HCT116 (cell line): Measurements from ENCODE around the gene PARM1. TPM values are rescaled to one million over a fixed set of nuclear protein-coding genes. Genes with fewer than 3 reads are reported as not detected.

Experiments used
- ATAC-seq: fragments of 200-7000 bp; cut with Tn5 transposase; 2 replicates; pipeline ENCODE4 v1.9.1; 2020; ENCODE audit warnings: mild to moderate bottlenecking, moderate library complexity
- BruUV-seq: library from RNA; stranded (reverse); fragments of 400-500 nt; replicated peaks from 2 replicates; lab custom pipeline; 2021; lab: Mats Ljungman, UMichigan
- CTCF ChIA-PET: fragments of 300-600 bp; sonication (Branson Sonifier 250); formaldehyde crosslinking; loops from one replicate; lab custom pipeline; 2021; ENCODE audit warnings: antibody characterized with exemption; lab: Charles Lee
- POLR2A ChIA-PET: fragments of 300-600, 350-600 bp; sonication (Branson Sonifier 250); formaldehyde crosslinking; loops from one replicate; lab custom pipeline; 2021; ENCODE audit warnings: antibody characterized with exemption; lab: Charles Lee
- RAD21 ChIA-PET, 2 experiments: fragments of 300-600 bp; sonication (Branson Sonifier 250); formaldehyde crosslinking; loops; one replicate each; lab custom pipeline; 2023; ENCODE audit warnings: low total read pairs in 2 of 2; ENCODE audit not compliant: uncharacterized antibody in 2 of 2, unreplicated experiment in 2 of 2, low non-redundant PET in 1 of 2; lab: Charles Lee
- DNase-seq: peaks from one replicate; pipeline ENCODE4 v3.0.0-alpha.2; 2010; ENCODE audit warnings: low read depth, low spot score
- H2AFZ ChIP-seq: fragments of 200-600 bp; shearing (Covaris generic), sonication (generic); 2 replicates; pipeline ENCODE4 v1.6.1; 2017; ENCODE audit warnings: low read depth, mixed run types, mixed read lengths, antibody characterized with exemption, low read length; ENCODE audit not compliant: poor library complexity, severe bottlenecking
- H3K27ac ChIP-seq: 2 replicates; pipeline ENCODE4 v1.5.1; 2012; ENCODE audit warnings: low read depth, low read length
- H3K27me3 ChIP-seq: fragments of 200-600 bp; sonication (generic); 2 replicates; pipeline ENCODE4 v1.6.1; 2016; ENCODE audit warnings: mixed run types, low read length, mixed read lengths; ENCODE audit not compliant: insufficient read depth
- H3K36me3 ChIP-seq, 2 experiments: fragments of 200-500 bp in 1 of 2; fragments of 200-600 bp in 1 of 2; sonication (Bioruptor generic) in 1 of 2; sonication (generic) in 1 of 2; 2 replicates each; pipeline versions ENCODE4 v1.5.1 to v1.6.1; 2014 to 2016; ENCODE audit warnings: low read length in 2 of 2, inconsistent platforms in 1 of 2, mixed read lengths in 1 of 2, mixed run types in 1 of 2; ENCODE audit not compliant: insufficient read depth in 2 of 2, control insufficient read depth in 1 of 2
- H3K4me1 ChIP-seq, 2 experiments: fragments of 200-600 bp in 1 of 2; sonication (generic) in 1 of 2; 2 replicates each; pipeline versions ENCODE4 v1.5.1 to v1.6.1; 2012 to 2017; ENCODE audit warnings: low read length in 2 of 2, inconsistent platforms in 1 of 2, mild to moderate bottlenecking in 1 of 2, mixed read lengths in 1 of 2, mixed run types in 1 of 2, moderate library complexity in 1 of 2; ENCODE audit not compliant: insufficient read depth in 2 of 2, control insufficient read depth in 1 of 2
- H3K4me2 ChIP-seq: fragments of 200-600 bp; sonication (generic); 2 replicates; pipeline ENCODE4 v1.6.1; 2017; ENCODE audit warnings: mixed run types, low read length, mixed read lengths
- H3K4me3 ChIP-seq, 2 experiments: fragments of 200-600 bp in 1 of 2; sonication (generic) in 1 of 2; replicated peaks in 1 of 2; 2 replicates each; pipeline ENCODE4 v1.5.1; 2011 to 2016; ENCODE audit warnings: low read length in 2 of 2, control low read depth in 1 of 2, low read depth in 1 of 2, mild to moderate bottlenecking in 1 of 2, mixed read lengths in 1 of 2, mixed run types in 1 of 2
- H3K79me2 ChIP-seq: fragments of 200-600 bp; sonication (generic); 2 replicates; pipeline ENCODE4 v1.6.1; 2017; ENCODE audit warnings: mild to moderate bottlenecking, mixed run types, low read length, moderate library complexity, mixed read lengths; ENCODE audit not compliant: insufficient read depth
- H3K9ac ChIP-seq: fragments of 200-600 bp; sonication (generic); 2 replicates; pipeline ENCODE4 v1.6.1; 2016; ENCODE audit warnings: low read length, mixed read lengths
- H3K9me2 ChIP-seq: fragments of 200-600 bp; sonication (generic), shearing (Covaris generic); 2 replicates; pipeline ENCODE4 v1.6.1; 2017; ENCODE audit warnings: mixed run types, mild to moderate bottlenecking, moderate library complexity; ENCODE audit not compliant: insufficient read depth
- H3K9me3 ChIP-seq, 2 experiments: fragments of 200-500 bp in 1 of 2; fragments of 200-600 bp in 1 of 2; sonication (Bioruptor generic) in 1 of 2; sonication (generic) in 1 of 2; 2 replicates each; pipeline ENCODE4 v1.6.1; 2014 to 2017; ENCODE audit warnings: low read length in 2 of 2, mixed read lengths in 2 of 2, inconsistent platforms in 1 of 2, low read depth in 1 of 2, mild to moderate bottlenecking in 1 of 2, mixed run types in 1 of 2, moderate library complexity in 1 of 2; ENCODE audit not compliant: control insufficient read depth in 1 of 2, insufficient read depth in 1 of 2
- H4K20me1 ChIP-seq: fragments of 200-600 bp; sonication (generic), shearing (Covaris generic); 2 replicates; pipeline ENCODE4 v1.6.1; 2017; ENCODE audit warnings: mixed run types, mild to moderate bottlenecking, moderate library complexity; ENCODE audit not compliant: insufficient read depth
- ATF3 ChIP-seq: IDR thresholded peaks from 2 replicates; pipeline ENCODE4 v1.6.1; 2012
- CEBPB ChIP-seq: IDR thresholded peaks from 2 replicates; pipeline ENCODE4 v1.6.1; 2012; ENCODE audit warnings: low read depth
- CTCF ChIP-seq, 3 experiments: fragments of 200-600 bp in 1 of 3; sonication (generic) in 1 of 3; IDR thresholded peaks in 2 of 3; conservative IDR thresholded peaks in 1 of 3; 2 replicates each; pipeline ENCODE4 v1.5.1; 2012 to 2017; ENCODE audit warnings: low read depth in 2 of 3, low read length in 2 of 3, antibody characterized with exemption in 1 of 3, borderline replicate concordance in 1 of 3, control low read depth in 1 of 3, mild to moderate bottlenecking in 1 of 3, mixed read lengths in 1 of 3, mixed run types in 1 of 3, moderate library complexity in 1 of 3; ENCODE audit not compliant: insufficient read depth in 1 of 3
- EGR1 ChIP-seq: IDR thresholded peaks from 2 replicates; pipeline ENCODE4 v1.6.1; 2012; ENCODE audit warnings: low read depth
- EZH2 ChIP-seq: fragments of 200-600 bp; sonication (generic); IDR thresholded peaks from 2 replicates; pipeline ENCODE4 v1.6.1; 2017; ENCODE audit warnings: antibody characterized with exemption, mixed run types
- EZH2phosphoT487 ChIP-seq: fragments of 200-600 bp; IDR thresholded peaks from 2 replicates; pipeline ENCODE4 v1.6.1; 2018; ENCODE audit warnings: antibody characterized with exemption, borderline replicate concordance
- FOSL1 ChIP-seq: IDR thresholded peaks from 2 replicates; pipeline ENCODE4 v1.6.1; 2012; ENCODE audit warnings: low read depth
- JUND ChIP-seq: IDR thresholded peaks from 2 replicates; pipeline ENCODE4 v1.6.1; 2012
- POLR2A ChIP-seq: IDR thresholded peaks from 2 replicates; pipeline ENCODE4 v1.7.0; 2011; ENCODE audit warnings: borderline replicate concordance; ENCODE audit not compliant: insufficient read depth, insufficient read length; ENCODE audit errors: extremely low read depth
- POLR2AphosphoS5 ChIP-seq: IDR thresholded peaks from 2 replicates; pipeline ENCODE4 v1.6.1; 2011; ENCODE audit warnings: mild to moderate bottlenecking, low read depth, low read length, moderate library complexity
- RAD21 ChIP-seq: IDR thresholded peaks from 2 replicates; pipeline ENCODE4 v1.6.1; 2012; ENCODE audit warnings: low read depth, mild to moderate bottlenecking
- SIN3A ChIP-seq: IDR thresholded peaks from 2 replicates; pipeline ENCODE4 v1.6.1; 2012; ENCODE audit warnings: low read depth
- SRF ChIP-seq: IDR thresholded peaks from 2 replicates; pipeline ENCODE4 v1.6.1; 2012; ENCODE audit warnings: low read depth
- TCF7L2 ChIP-seq: IDR thresholded peaks from 2 replicates; pipeline ENCODE4 v1.7.0; 2011; ENCODE audit warnings: borderline replicate concordance, inconsistent platforms; ENCODE audit not compliant: insufficient read depth, insufficient read length; ENCODE audit errors: extremely low read depth
- ZFX ChIP-seq: fragments of 450-650 bp; IDR thresholded peaks from 2 replicates; pipeline ENCODE4 v1.6.1; 2017
- ZNF274 ChIP-seq: fragments of 200-500 bp; sonication (Bioruptor generic); IDR thresholded peaks from 2 replicates; pipeline ENCODE4 v1.6.1; 2014; ENCODE audit warnings: mild to moderate bottlenecking, low read depth, low read length, inconsistent platforms
- intact Hi-C: fragments of 100-400 bp; cut with micrococcal nuclease; formaldehyde crosslinking; loops from 2 replicates; pipeline ENCODE4 v1.10.0; 2022
- total RNA-seq: library from RNA; stranded (reverse); gene quantifications from one replicate; pipeline ENCODE4 v1.2.1, GENCODE V29; 2021; ENCODE audit not compliant: unreplicated experiment
- TF ChIP-seq, protein P1 (sequence below): IDR thresholded peaks from 2 replicates; pipeline ENCODE4 v1.6.1; 2012

Gene PARM1
- total RNA-seq, 1 experiment from 2014 or later, result 11.7 TPM

- Histone ChIP-seq H2AFZ (no peak overlapping the region), H3K4me1 (peaks cover 0 to 5% of the 10 kb centered on the region in 2 experiments; a peak in 1 of 4 replicates), H3K9me2 (no peaks in the 10 kb centered on the region), H3K36me3 (no peaks in the 10 kb centered on the region), H3K9ac (no peak overlapping the region), H3K27me3 (no peaks in the 10 kb centered on the region), H3K4me2 (no peak overlapping the region), H3K4me3 (no peak overlapping the region), H3K79me2 (no peaks in the 10 kb centered on the region), H3K9me3 (peaks cover 0 to under 1% of the 10 kb centered on the region in 2 experiments; a peak in 1 of 4 replicates)
- RAD21 ChIA-PET, result no interaction called here
- CTCF ChIA-PET, result no interaction called here
- no TSS peak for BruUV-seq
- no peak for ATAC-seq
- intact Hi-C loops, result no loop called here
- POLR2A ChIA-PET, result no interaction called here
- TF ChIP-seq EGR1, result no peak
- TF ChIP-seq ZFX, result no peak
- TF ChIP-seq EZH2, result no peak
- no peak for TF ChIP-seq ATF3
- no peak for TF ChIP-seq ZNF274
- TF ChIP-seq FOSL1, result no peak
- TF ChIP-seq EZH2phosphoT487, result no peak
- TF ChIP-seq POLR2A, result no peak
- TF ChIP-seq, protein P1, sequence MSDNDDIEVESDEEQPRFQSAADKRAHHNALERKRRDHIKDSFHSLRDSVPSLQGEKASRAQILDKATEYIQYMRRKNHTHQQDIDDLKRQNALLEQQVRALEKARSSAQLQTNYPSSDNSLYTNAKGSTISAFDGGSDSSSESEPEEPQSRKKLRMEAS, result no peak
- no peak for TF ChIP-seq TCF7L2
- no peak for TF ChIP-seq CEBPB
- no peak for TF ChIP-seq JUND
- no peak for TF ChIP-seq SRF
- TF ChIP-seq SIN3A, result no peak
- no peak for TF ChIP-seq RAD21
- no peak for TF ChIP-seq CTCF (IDR thresholded peaks at IDR 0.05 in 2 of 3, conservative IDR thresholded peaks at IDR 0.05 in 1 of 3; ENCODE audit: borderline replicate concordance in 1 of 3, insufficient read depth in 1 of 3, low read depth in 2 of 3, low read length in 2 of 3)
- no peak for TF ChIP-seq POLR2AphosphoS5
- TF ChIP-seq, all 23 proteins: peak for 0
- Histone ChIP-seq H4K20me1 (no peaks in the 10 kb centered on the region), H3K27ac (no peak overlapping the region)
- DNase-seq, result no peak
Observed at GRCh38 chr4:75002381-75002780, 69.5 kb downstream of the PARM1 start.
